ENCODE data around the gene FAM24B.

- TF ChIP-seq, protein P1, sequence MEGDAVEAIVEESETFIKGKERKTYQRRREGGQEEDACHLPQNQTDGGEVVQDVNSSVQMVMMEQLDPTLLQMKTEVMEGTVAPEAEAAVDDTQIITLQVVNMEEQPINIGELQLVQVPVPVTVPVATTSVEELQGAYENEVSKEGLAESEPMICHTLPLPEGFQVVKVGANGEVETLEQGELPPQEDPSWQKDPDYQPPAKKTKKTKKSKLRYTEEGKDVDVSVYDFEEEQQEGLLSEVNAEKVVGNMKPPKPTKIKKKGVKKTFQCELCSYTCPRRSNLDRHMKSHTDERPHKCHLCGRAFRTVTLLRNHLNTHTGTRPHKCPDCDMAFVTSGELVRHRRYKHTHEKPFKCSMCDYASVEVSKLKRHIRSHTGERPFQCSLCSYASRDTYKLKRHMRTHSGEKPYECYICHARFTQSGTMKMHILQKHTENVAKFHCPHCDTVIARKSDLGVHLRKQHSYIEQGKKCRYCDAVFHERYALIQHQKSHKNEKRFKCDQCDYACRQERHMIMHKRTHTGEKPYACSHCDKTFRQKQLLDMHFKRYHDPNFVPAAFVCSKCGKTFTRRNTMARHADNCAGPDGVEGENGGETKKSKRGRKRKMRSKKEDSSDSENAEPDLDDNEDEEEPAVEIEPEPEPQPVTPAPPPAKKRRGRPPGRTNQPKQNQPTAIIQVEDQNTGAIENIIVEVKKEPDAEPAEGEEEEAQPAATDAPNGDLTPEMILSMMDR (IDR thresholded peaks at IDR 0.05; ENCODE audit: low read depth, low read length, poor library complexity, severe bottlenecking) = no peak
- TF ChIP-seq EZH2phosphoT487 (IDR thresholded peaks at IDR 0.05; ENCODE audit: borderline replicate concordance, low read length) = no peak
Observed at GRCh38 chr10:122894261-122894944, 15.0 kb upstream of the FAM24B start.

Measured in DOHH2 (cell line).